HG03175 (cell line): ENCODE results near the gene PDE10A.

Source experiments
- ATAC-seq: cut with Tn5 transposase; IDR thresholded peaks from one replicate; pipeline ENCODE4 v1.9.1; 2021; ENCODE audit warnings: mild to moderate bottlenecking, moderate library complexity; ENCODE audit not compliant: unreplicated experiment

PDE10A gene

GRCh38 chr6:165426892-165427291 is 236.1 kb downstream of the PDE10A start:
- ATAC-seq, result no peak

GRCh38 chr6:165422192-165422591 is 240.8 kb downstream of the PDE10A start:
- ATAC-seq, result no peak

GRCh38 chr6:165417278-165417865 is 245.7 kb downstream of the PDE10A start:
- ATAC-seq, result no peak

- no peak for ATAC-seq
Observed at GRCh38 chr6:165404697-165405096, 258.3 kb downstream of the PDE10A start.

GRCh38 chr6:165404296-165404695 is 258.7 kb downstream of the PDE10A start:
- ATAC-seq, result no peak

GRCh38 chr6:165403006-165403595 is 259.9 kb downstream of the PDE10A start:
- ATAC-seq, result no peak

GRCh38 chr6:165401092-165401491 is 261.9 kb downstream of the PDE10A start:
- no peak for ATAC-seq

GRCh38 chr6:165390475-165390874 is 272.6 kb downstream of the PDE10A start:
- ATAC-seq, result no peak

- no peak for ATAC-seq
Observed at GRCh38 chr6:165389534-165389933, 273.5 kb downstream of the PDE10A start.

GRCh38 chr6:165383323-165383722 is 279.7 kb downstream of the PDE10A start:
- ATAC-seq, result no peak

GRCh38 chr6:165376100-165376499 is 286.9 kb downstream of the PDE10A start:
- no peak for ATAC-seq

GRCh38 chr6:165365371-165365770 is 297.7 kb downstream of the PDE10A start:
- ATAC-seq, result no peak

- no peak for ATAC-seq
Observed at GRCh38 chr6:165345700-165346099, 317.3 kb downstream of the PDE10A start.

GRCh38 chr6:165340532-165340931 is 322.5 kb downstream of the PDE10A start:
- no peak for ATAC-seq

GRCh38 chr6:165325609-165326008 is 337.4 kb downstream of the PDE10A start:
- ATAC-seq, result no peak

- no peak for ATAC-seq
Observed at GRCh38 chr6:165321555-165322145, 341.4 kb downstream of the PDE10A start.

- no peak for ATAC-seq
Observed at GRCh38 chr6:165321150-165321549, 341.9 kb downstream of the PDE10A start.

GRCh38 chr6:165317723-165318122 is 345.3 kb downstream of the PDE10A start:
- ATAC-seq, result no peak

GRCh38 chr6:165308926-165309731 is 353.9 kb downstream of the PDE10A start, which contains the start of gene C6orf118:
Gene C6orf118, minus strand, starts transcription at chr6:165309605. Its CDS starts 19 bp downstream, at chr6:165309586.
- ATAC-seq, result no peak

GRCh38 chr6:165306955-165307354 is 356.1 kb downstream of the PDE10A start:
- no peak for ATAC-seq

- ATAC-seq, result no peak
Observed at GRCh38 chr6:165301372-165302246, 361.4 kb downstream of the PDE10A start.
